HepG2 (cell line): ENCODE results near the gene TEKT5. TPM values are rescaled to one million over a fixed set of nuclear protein-coding genes. Genes with fewer than 3 reads are reported as not detected.
A peak's percentile ranks its signal among the peaks of the same experiment; 100 is the strongest.

Source experiments
- ADNP ChIP-seq: sonication (generic); formaldehyde crosslinking; IDR thresholded peaks from 2 replicates; pipeline ENCODE4 v1.4.0; 2020; ENCODE audit warnings: missing genetic modification reagents
- MZF1 ChIP-seq: sonication (generic); formaldehyde crosslinking; IDR thresholded peaks from 2 replicates; pipeline ENCODE4 v1.8.1; 2023; ENCODE audit warnings: mild to moderate bottlenecking, missing genetic modification reagents, borderline replicate concordance
- NFIC ChIP-seq: IDR thresholded peaks from 2 replicates; pipeline ENCODE4 v1.6.1; 2012; ENCODE audit warnings: mild to moderate bottlenecking, low read length, inconsistent platforms
- NFYB ChIP-seq: sonication (generic); formaldehyde crosslinking; IDR thresholded peaks from 2 replicates; pipeline ENCODE4 v1.4.0; 2020; ENCODE audit warnings: missing genetic modification reagents
- PLRG1 ChIP-seq: fragments of 450-650 bp; conservative IDR thresholded peaks from 2 replicates; pipeline ENCODE4 v1.6.1; 2016
- REL ChIP-seq: sonication (generic); formaldehyde crosslinking; conservative IDR thresholded peaks from 2 replicates; pipeline ENCODE4 v1.8.0; 2022; ENCODE audit warnings: mild to moderate bottlenecking, missing genetic modification reagents, moderate library complexity
- SALL1 ChIP-seq: sonication (generic); formaldehyde crosslinking; IDR thresholded peaks from 2 replicates; pipeline ENCODE4 v1.8.0; 2022; ENCODE audit warnings: mild to moderate bottlenecking, missing genetic modification reagents
- ZNF335 ChIP-seq: sonication (generic); formaldehyde crosslinking; IDR thresholded peaks from 2 replicates; pipeline ENCODE4 v1.4.0; 2020; ENCODE audit warnings: missing genetic modification reagents
- ZNF761 ChIP-seq: sonication (generic); formaldehyde crosslinking; conservative IDR thresholded peaks from 2 replicates; pipeline ENCODE4 v1.4.0; 2020; ENCODE audit warnings: mild to moderate bottlenecking, missing genetic modification reagents
- ZNF766 ChIP-seq: sonication (generic); formaldehyde crosslinking; IDR thresholded peaks from 2 replicates; pipeline ENCODE4 v1.5.0; 2020; ENCODE audit warnings: missing genetic modification reagents, borderline replicate concordance
- ZNF839 ChIP-seq: sonication (generic); formaldehyde crosslinking; IDR thresholded peaks from 2 replicates; pipeline ENCODE4 v1.4.0; 2020; ENCODE audit warnings: missing genetic modification reagents, mild to moderate bottlenecking, borderline replicate concordance
- polyA plus RNA-seq, 8 experiments: library from polyadenylated mRNA; depleted of rRNA in 3 of 8; stranded (reverse) in 7 of 8; unstranded in 1 of 8; fragments of >200 nt; fragmentation: Illumina TruSeq in 4 of 8; extraction: Trizol in 4 of 8; gene quantifications; 2 replicates each; pipeline versions ENCODE4 v1.2.1 to v1.2.3, GENCODE V29; 2011 to 2016; ENCODE audit warnings: low read depth in 4 of 8, missing spikeins in 1 of 8, mixed read lengths in 1 of 8; ENCODE audit not compliant: insufficient read depth in 1 of 8
- total RNA-seq, 5 experiments: library from RNA; depleted of rRNA; stranded (reverse); fragments of >200 nt; fragmentation: Illumina TruSeq; extraction: Trizol; gene quantifications; 2 replicates each; pipeline ENCODE4 v1.2.3, GENCODE V29; 2016; ENCODE audit warnings: low read depth in 1 of 5
- TF ChIP-seq, protein P1 (sequence below): sonication (generic); formaldehyde crosslinking; conservative IDR thresholded peaks from 2 replicates; pipeline ENCODE4 v1.8.0; 2022; ENCODE audit warnings: low read depth, missing genetic modification reagents
- TF ChIP-seq, protein P2 (sequence below): sonication (generic); formaldehyde crosslinking; IDR thresholded peaks from 2 replicates; pipeline ENCODE4 v1.8.1; 2023; ENCODE audit warnings: mild to moderate bottlenecking, moderate library complexity, missing genetic modification reagents
- TF ChIP-seq, protein P3 (sequence below): IDR thresholded peaks from 2 replicates; pipeline ENCODE4 v1.6.1; 2016; ENCODE audit warnings: missing genetic modification reagents, missing compliant biosample characterization
- TF ChIP-seq, protein P4 (sequence below): IDR thresholded peaks from 2 replicates; pipeline ENCODE4 v1.6.1; 2016; ENCODE audit warnings: control low read depth
- TF ChIP-seq, protein P5 (sequence below): sonication (generic); formaldehyde crosslinking; IDR thresholded peaks from 2 replicates; pipeline ENCODE4 v1.4.0; 2020; ENCODE audit warnings: missing genetic modification reagents
- TF ChIP-seq, protein P6 (sequence below): sonication (generic); formaldehyde crosslinking; IDR thresholded peaks from 2 replicates; pipeline ENCODE4 v1.4.0; 2020; ENCODE audit warnings: missing genetic modification reagents, mild to moderate bottlenecking, borderline replicate concordance

Gene TEKT5
- total and polyA plus RNA-seq, 2 of the 13 experiments (the other 11 are each of a cell fraction or from before 2014, with no cell fraction given): 0.16 TPM; not detected in 1

DNA sequence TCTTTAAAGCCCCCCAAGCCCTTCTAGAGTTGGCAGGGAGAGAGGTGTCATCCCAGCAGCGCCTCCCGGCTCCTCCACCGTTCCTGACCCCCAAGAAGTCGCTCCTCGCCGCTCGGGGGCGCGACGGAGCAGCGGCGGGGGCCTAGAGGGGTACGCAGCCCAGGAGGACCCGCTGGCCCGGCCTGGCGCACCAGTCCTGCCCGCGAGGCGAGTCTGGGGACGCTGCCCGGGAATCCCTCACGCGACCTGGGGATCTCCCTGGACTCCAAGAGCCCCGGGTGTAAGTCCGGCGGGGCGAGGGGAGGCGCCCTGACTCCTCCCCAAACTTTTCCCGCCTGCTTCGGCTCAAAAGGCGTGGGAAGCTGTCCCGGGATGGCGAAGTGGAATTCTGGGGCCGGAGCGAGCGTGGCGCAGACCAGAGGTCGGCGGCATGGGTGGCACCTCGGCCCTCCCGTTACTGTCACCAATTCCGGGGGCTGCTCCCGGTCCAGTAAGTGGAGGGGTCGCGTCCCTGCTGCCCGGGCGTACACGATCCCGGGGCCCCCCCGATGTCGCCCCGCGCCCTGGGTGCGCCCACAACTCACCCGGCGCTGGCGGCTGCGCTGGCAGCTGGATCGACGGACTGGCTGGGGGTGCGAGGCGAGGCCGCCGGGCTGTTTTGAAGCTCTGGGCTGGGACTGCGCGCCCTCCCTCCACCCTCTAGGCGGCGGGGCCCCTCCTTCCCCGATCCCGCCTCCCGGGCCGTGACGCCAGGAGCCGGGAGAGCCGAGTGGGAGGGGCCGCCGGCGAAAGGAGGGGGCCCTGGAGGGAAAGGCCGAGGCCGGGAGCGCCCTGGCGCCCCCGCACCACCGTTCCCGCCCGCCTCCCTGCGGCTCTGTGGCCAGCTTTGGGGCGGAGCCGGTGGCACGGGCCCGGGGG, 114.5 kb downstream of the TEKT5 start, which contains the start of gene EMP2 (continued):
- TF ChIP-seq ZNF839 (CRISPR knock-in tag): peak; percentile 96
- TF ChIP-seq, protein P1, sequence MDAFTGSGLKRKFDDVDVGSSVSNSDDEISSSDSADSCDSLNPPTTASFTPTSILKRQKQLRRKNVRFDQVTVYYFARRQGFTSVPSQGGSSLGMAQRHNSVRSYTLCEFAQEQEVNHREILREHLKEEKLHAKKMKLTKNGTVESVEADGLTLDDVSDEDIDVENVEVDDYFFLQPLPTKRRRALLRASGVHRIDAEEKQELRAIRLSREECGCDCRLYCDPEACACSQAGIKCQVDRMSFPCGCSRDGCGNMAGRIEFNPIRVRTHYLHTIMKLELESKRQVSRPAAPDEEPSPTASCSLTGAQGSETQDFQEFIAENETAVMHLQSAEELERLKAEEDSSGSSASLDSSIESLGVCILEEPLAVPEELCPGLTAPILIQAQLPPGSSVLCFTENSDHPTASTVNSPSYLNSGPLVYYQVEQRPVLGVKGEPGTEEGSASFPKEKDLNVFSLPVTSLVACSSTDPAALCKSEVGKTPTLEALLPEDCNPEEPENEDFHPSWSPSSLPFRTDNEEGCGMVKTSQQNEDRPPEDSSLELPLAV: 0 out of 2 replicates have a peak, but pooled peaks have one; percentile 56
- TF ChIP-seq NFIC: no peak
- TF ChIP-seq, protein P2, sequence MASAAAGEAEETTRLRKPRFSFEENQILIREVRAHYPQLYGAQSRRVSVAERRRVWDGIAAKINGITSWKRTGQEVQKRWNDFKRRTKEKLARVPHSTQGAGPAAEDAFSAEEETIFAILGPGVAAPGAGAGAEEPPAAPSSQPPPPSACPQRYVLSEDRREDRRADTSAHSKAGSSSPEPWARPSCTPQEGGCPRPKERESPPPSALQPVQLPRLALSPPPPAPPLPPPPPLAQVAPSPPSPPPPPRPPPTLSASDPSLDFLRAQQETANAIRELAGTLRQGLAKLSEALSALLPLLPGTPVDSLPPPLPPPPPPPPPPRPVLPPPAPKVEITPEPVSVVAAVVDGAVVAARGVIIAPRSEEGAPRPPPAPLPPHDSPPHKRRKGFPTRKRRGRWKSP (CRISPR knock-in tag): peak; percentile 96
- TF ChIP-seq, protein P3, sequence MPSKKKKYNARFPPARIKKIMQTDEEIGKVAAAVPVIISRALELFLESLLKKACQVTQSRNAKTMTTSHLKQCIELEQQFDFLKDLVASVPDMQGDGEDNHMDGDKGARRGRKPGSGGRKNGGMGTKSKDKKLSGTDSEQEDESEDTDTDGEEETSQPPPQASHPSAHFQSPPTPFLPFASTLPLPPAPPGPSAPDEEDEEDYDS: peak; percentile 91
- TF ChIP-seq SALL1 (CRISPR knock-in tag): peak; percentile 88
- TF ChIP-seq, protein P4, sequence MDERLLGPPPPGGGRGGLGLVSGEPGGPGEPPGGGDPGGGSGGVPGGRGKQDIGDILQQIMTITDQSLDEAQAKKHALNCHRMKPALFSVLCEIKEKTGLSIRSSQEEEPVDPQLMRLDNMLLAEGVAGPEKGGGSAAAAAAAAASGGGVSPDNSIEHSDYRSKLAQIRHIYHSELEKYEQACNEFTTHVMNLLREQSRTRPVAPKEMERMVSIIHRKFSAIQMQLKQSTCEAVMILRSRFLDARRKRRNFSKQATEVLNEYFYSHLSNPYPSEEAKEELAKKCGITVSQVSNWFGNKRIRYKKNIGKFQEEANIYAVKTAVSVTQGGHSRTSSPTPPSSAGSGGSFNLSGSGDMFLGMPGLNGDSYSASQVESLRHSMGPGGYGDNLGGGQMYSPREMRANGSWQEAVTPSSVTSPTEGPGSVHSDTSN: no peak
- TF ChIP-seq PLRG1: no peak
- TF ChIP-seq ZNF335 (CRISPR knock-in tag): no peak; the same call in none of the 2 replicates
- TF ChIP-seq, protein P5, sequence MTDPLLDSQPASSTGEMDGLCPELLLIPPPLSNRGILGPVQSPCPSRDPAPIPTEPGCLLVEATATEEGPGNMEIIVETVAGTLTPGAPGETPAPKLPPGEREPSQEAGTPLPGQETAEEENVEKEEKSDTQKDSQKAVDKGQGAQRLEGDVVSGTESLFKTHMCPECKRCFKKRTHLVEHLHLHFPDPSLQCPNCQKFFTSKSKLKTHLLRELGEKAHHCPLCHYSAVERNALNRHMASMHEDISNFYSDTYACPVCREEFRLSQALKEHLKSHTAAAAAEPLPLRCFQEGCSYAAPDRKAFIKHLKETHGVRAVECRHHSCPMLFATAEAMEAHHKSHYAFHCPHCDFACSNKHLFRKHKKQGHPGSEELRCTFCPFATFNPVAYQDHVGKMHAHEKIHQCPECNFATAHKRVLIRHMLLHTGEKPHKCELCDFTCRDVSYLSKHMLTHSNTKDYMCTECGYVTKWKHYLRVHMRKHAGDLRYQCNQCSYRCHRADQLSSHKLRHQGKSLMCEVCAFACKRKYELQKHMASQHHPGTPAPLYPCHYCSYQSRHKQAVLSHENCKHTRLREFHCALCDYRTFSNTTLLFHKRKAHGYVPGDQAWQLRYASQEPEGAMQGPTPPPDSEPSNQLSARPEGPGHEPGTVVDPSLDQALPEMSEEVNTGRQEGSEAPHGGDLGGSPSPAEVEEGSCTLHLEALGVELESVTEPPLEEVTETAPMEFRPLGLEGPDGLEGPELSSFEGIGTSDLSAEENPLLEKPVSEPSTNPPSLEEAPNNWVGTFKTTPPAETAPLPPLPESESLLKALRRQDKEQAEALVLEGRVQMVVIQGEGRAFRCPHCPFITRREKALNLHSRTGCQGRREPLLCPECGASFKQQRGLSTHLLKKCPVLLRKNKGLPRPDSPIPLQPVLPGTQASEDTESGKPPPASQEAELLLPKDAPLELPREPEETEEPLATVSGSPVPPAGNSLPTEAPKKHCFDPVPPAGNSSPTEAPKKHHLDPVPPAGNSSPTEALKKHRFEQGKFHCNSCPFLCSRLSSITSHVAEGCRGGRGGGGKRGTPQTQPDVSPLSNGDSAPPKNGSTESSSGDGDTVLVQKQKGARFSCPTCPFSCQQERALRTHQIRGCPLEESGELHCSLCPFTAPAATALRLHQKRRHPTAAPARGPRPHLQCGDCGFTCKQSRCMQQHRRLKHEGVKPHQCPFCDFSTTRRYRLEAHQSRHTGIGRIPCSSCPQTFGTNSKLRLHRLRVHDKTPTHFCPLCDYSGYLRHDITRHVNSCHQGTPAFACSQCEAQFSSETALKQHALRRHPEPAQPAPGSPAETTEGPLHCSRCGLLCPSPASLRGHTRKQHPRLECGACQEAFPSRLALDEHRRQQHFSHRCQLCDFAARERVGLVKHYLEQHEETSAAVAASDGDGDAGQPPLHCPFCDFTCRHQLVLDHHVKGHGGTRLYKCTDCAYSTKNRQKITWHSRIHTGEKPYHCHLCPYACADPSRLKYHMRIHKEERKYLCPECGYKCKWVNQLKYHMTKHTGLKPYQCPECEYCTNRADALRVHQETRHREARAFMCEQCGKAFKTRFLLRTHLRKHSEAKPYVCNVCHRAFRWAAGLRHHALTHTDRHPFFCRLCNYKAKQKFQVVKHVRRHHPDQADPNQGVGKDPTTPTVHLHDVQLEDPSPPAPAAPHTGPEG: peak; percentile 80
- no peak; the same call in 1 of the 2 replicates for TF ChIP-seq NFYB (CRISPR knock-in tag)
- TF ChIP-seq REL (CRISPR knock-in tag): peak; percentile 77
- TF ChIP-seq ZNF761 (CRISPR knock-in tag): peak; percentile 94
- TF ChIP-seq, protein P6, sequence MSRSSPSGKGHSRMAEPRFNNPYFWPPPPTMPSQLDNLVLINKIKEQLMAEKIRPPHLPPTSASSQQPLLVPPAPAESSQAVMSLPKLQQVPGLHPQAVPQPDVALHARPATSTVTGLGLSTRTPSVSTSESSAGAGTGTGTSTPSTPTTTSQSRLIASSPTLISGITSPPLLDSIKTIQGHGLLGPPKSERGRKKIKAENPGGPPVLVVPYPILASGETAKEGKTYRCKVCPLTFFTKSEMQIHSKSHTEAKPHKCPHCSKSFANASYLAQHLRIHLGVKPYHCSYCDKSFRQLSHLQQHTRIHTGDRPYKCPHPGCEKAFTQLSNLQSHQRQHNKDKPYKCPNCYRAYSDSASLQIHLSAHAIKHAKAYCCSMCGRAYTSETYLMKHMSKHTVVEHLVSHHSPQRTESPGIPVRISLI (CRISPR knock-in tag): peak; percentile 45; the same call in 1 of the 2 replicates
- TF ChIP-seq ADNP: no peak
- peak; percentile 11; the same call in 1 of the 2 replicates for TF ChIP-seq MZF1 (CRISPR knock-in tag)
- no peak for TF ChIP-seq ZNF766 (CRISPR knock-in tag)
